ENCODE measurements around the gene SPTBN4. TPM values are rescaled to one million over a fixed set of nuclear protein-coding genes. Genes with fewer than 3 reads are reported as not detected.
"Not testable (repeated sequence)": the region's sequence is repeated elsewhere in the genome, so short reads cannot be mapped to it uniquely, and the experiment has no call there.

Gene SPTBN4
- polyA plus RNA-seq, 4 donors: 0.92 to 2.2 (median 1.6) TPM

- no peak for DNase-seq (ENCODE audit: low read depth in 4 of 4, low spot score in 2 of 4)
Observed at GRCh38 chr19:40502647-40503319, 36.0 kb downstream of the SPTBN4 start.

- no peak for DNase-seq (ENCODE audit: low read depth in 4 of 4, low spot score in 2 of 4)
Observed at GRCh38 chr19:40503320-40503695, 36.5 kb downstream of the SPTBN4 start.

- DNase-seq (ENCODE audit: low read depth in 4 of 4, low spot score in 2 of 4): no peak
Observed at GRCh38 chr19:40506099-40506498, 39.3 kb downstream of the SPTBN4 start.

- DNase-seq (ENCODE audit: low read depth in 4 of 4, low spot score in 2 of 4): no peak
Observed at GRCh38 chr19:40507892-40508291, 41.1 kb downstream of the SPTBN4 start.

GRCh38 chr19:40508739-40509260, 42.0 kb downstream of the SPTBN4 start:
- DNase-seq (ENCODE audit: low read depth in 4 of 4, low spot score in 2 of 4): no peak

- no peak for DNase-seq (ENCODE audit: low read depth in 4 of 4, low spot score in 2 of 4)
Observed at GRCh38 chr19:40510526-40511115, 43.8 kb downstream of the SPTBN4 start.

GRCh38 chr19:40511487-40511886, 44.7 kb downstream of the SPTBN4 start:
- DNase-seq (ENCODE audit: low read depth in 4 of 4, low spot score in 2 of 4): no peak

GRCh38 chr19:40512110-40512472, 45.3 kb downstream of the SPTBN4 start:
- DNase-seq (ENCODE audit: low read depth in 4 of 4, low spot score in 2 of 4): no peak

GRCh38 chr19:40512473-40513344, 45.9 kb downstream of the SPTBN4 start:
- no peak for DNase-seq (ENCODE audit: low read depth in 4 of 4, low spot score in 2 of 4)

GRCh38 chr19:40513345-40513678, 46.5 kb downstream of the SPTBN4 start:
- DNase-seq (ENCODE audit: low read depth in 4 of 4, low spot score in 2 of 4): no peak

- DNase-seq (ENCODE audit: low read depth in 4 of 4, low spot score in 2 of 4): no peak
Observed at GRCh38 chr19:40513741-40514315, 47.0 kb downstream of the SPTBN4 start.

- no peak for DNase-seq (ENCODE audit: low read depth in 4 of 4, low spot score in 2 of 4)
Observed at GRCh38 chr19:40517248-40517647, 50.4 kb downstream of the SPTBN4 start.

GRCh38 chr19:40519352-40520322, 52.8 kb downstream of the SPTBN4 start:
- no peak for DNase-seq (ENCODE audit: low read depth in 4 of 4, low spot score in 2 of 4)

- no peak for DNase-seq (ENCODE audit: low read depth in 4 of 4, low spot score in 2 of 4)
Observed at GRCh38 chr19:40521276-40521675, 54.5 kb downstream of the SPTBN4 start.

GRCh38 chr19:40521900-40522299, 55.1 kb downstream of the SPTBN4 start:
- DNase-seq (ENCODE audit: low read depth in 4 of 4, low spot score in 2 of 4): not testable (repeated sequence)

- no peak for DNase-seq (ENCODE audit: low read depth in 4 of 4, low spot score in 2 of 4)
Observed at GRCh38 chr19:40523322-40524047, 56.7 kb downstream of the SPTBN4 start.

GRCh38 chr19:40524133-40524549, 57.3 kb downstream of the SPTBN4 start:
- DNase-seq (ENCODE audit: low read depth in 4 of 4, low spot score in 2 of 4): no peak

GRCh38 chr19:40524655-40525054, 57.9 kb downstream of the SPTBN4 start:
- DNase-seq (ENCODE audit: low read depth in 4 of 4, low spot score in 2 of 4): no peak
